Keratinocyte (primary cell): Measurements from ENCODE around the gene CSF3. TPM values are rescaled to one million over a fixed set of nuclear protein-coding genes. Genes with fewer than 3 reads are reported as not detected.

Source experiments
- DNase-seq: peaks from one replicate; pipeline ENCODE4 v3.0.0-alpha.2; 2011; ENCODE audit warnings: low read depth, missing footprints, low spot score
- FAIRE-seq: peaks from 2 replicates; lab custom pipeline; 2011; peaks lifted over from hg19 to GRCh38; lab: Jason Lieb, UNC
- H2AFZ ChIP-seq: 2 replicates; pipeline ENCODE4 v1.6.0; 2012; ENCODE audit warnings: low read length, control low read depth, inconsistent platforms; ENCODE audit not compliant: control insufficient read depth
- H3K27ac ChIP-seq: 2 replicates; pipeline ENCODE4 v1.5.1; 2011; ENCODE audit warnings: low read length; ENCODE audit not compliant: control insufficient read depth, insufficient read depth
- H3K27me3 ChIP-seq: 3 replicates; pipeline ENCODE4 v1.6.0; 2011; ENCODE audit warnings: low read length; ENCODE audit not compliant: control insufficient read depth, insufficient read depth; ENCODE audit errors: extremely low read depth
- H3K36me3 ChIP-seq, 2 experiments: 2 replicates in 1 of 2; 3 replicates in 1 of 2; pipeline ENCODE4 v1.5.1; 2011; ENCODE audit warnings: low read length in 2 of 2, mild to moderate bottlenecking in 1 of 2; ENCODE audit not compliant: control insufficient read depth in 2 of 2, insufficient read depth in 2 of 2; ENCODE audit errors: extremely low read depth in 1 of 2
- H3K4me1 ChIP-seq: 3 replicates; pipeline ENCODE4 v1.5.1; 2011; ENCODE audit warnings: low read length; ENCODE audit not compliant: control insufficient read depth, insufficient read depth; ENCODE audit errors: extremely low read depth
- H3K4me2 ChIP-seq: 3 replicates; pipeline ENCODE4 v1.6.0; 2011; ENCODE audit warnings: low read depth, low read length; ENCODE audit not compliant: control insufficient read depth, insufficient read depth; ENCODE audit errors: extremely low read depth
- H3K4me3 ChIP-seq, 3 experiments: fragments of 200-600 bp in 1 of 3; sonication (generic) in 1 of 3; 2 replicates in 2 of 3; 3 replicates in 1 of 3; pipeline ENCODE4 v1.5.1; 2011 to 2016; ENCODE audit warnings: low read length in 3 of 3, mild to moderate bottlenecking in 3 of 3, control low read depth in 2 of 3, inconsistent platforms in 1 of 3, low read depth in 1 of 3, mixed read lengths in 1 of 3, mixed run types in 1 of 3, moderate library complexity in 1 of 3; ENCODE audit not compliant: control insufficient read depth in 2 of 3, insufficient read depth in 2 of 3; ENCODE audit errors: extremely low read depth in 1 of 3
- H3K79me2 ChIP-seq: 2 replicates; pipeline ENCODE4 v1.6.0; 2012; ENCODE audit warnings: low read length; ENCODE audit not compliant: control insufficient read depth, insufficient read depth
- H3K9ac ChIP-seq: 3 replicates; pipeline ENCODE4 v1.6.0; 2011; ENCODE audit warnings: low read length; ENCODE audit not compliant: control insufficient read depth, insufficient read depth; ENCODE audit errors: extremely low read depth
- H3K9me1 ChIP-seq: 3 replicates; pipeline ENCODE4 v1.6.0; 2011; ENCODE audit warnings: low read length; ENCODE audit not compliant: control insufficient read depth, insufficient read depth; ENCODE audit errors: extremely low read depth
- H3K9me3 ChIP-seq: 2 replicates; pipeline ENCODE4 v1.5.1; 2012; ENCODE audit warnings: low read depth, low read length; ENCODE audit not compliant: control insufficient read depth
- H4K20me1 ChIP-seq: 3 replicates; pipeline ENCODE4 v1.6.0; 2011; ENCODE audit warnings: low read length; ENCODE audit not compliant: control insufficient read depth, insufficient read depth; ENCODE audit errors: extremely low read depth
- EZH2 ChIP-seq: IDR thresholded peaks from one replicate; pipeline ENCODE4 v1.6.1; 2012; ENCODE audit warnings: inconsistent platforms, mild to moderate bottlenecking, low read length, moderate library complexity
- dilution Hi-C: fragments of 300-500 bp; cut with MboI; formaldehyde crosslinking; loops from one replicate; pipeline ENCODE4 v1.7.0; 2020; ENCODE audit warnings: low sequenced_read_pairs; ENCODE audit not compliant: extremely low pct_ligation_motif_present
- polyA plus RNA-seq, 5 experiments: library from polyadenylated mRNA; depleted of rRNA in 3 of 5; stranded (reverse) in 3 of 5; stranded (forward) in 1 of 5; unstranded in 1 of 5; fragments of >200 nt; gene quantifications; 1 replicate in 1 of 5; 2 replicates in 3 of 5; 3 replicates in 1 of 5; pipeline versions ENCODE4 v1.2.1 to v1.2.3, GENCODE V29; 2011 to 2012; ENCODE audit warnings: missing spikeins in 2 of 5, low read depth in 1 of 5, low replicate concordance in 1 of 5
- TF ChIP-seq, protein P1 (sequence below), 3 experiments: IDR thresholded peaks in 1 of 3; conservative IDR thresholded peaks in 1 of 3; optimal IDR thresholded peaks in 1 of 3; 2 replicates in 2 of 3; 3 replicates in 1 of 3; pipeline versions ENCODE3 to v1.5.1; 2011; ENCODE audit warnings: low read length in 3 of 3, mild to moderate bottlenecking in 3 of 3, moderate library complexity in 2 of 3, control low read depth in 1 of 3, inconsistent platforms in 1 of 3; ENCODE audit not compliant: insufficient read depth in 2 of 3; ENCODE audit errors: extremely low read depth in 1 of 3

The CSF3 gene
- polyA plus RNA-seq, 1 donor (not counting 4 experiments of a cell fraction or from before 2014, with no cell fraction given) = 0.76 TPM

DNA sequence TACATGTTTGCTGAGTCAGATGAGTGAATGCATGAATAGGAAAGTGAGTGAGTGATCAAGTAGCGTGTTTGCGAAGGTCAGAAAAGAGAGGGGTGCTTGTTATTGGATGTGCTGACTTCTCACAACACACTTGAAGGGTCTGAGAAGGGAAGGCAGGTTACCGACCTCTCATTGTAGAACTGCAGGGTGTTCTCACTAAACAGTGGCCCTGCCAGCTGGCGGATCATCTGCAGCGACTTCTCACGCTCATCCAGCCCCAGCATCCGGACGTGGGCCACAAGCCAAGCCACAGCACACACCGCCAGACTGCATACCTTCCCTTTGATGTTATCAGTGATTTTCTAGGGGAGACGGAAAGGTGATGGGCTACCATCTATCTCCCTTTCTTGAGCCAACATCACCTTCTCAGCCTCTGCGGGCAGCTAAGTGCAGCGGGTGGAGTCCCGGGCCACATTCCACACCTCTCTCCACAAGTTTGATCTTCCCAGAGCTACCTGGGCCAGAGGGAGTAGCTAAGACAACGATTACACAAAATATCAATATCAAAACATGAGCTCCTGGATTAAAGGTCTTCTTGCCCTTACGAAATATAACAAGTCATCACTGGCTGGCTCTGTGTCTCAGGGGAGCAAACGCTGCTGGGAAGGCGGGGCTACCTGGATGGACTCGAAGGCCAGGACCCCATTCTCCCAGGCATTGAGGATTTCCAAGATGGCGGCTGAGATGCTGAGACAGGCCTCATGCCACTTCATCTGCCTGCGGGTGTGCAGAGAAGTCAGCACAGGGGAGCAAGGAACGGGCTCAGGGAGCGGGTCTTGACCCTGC is 11.0 kb downstream of the CSF3 start:
- peaks cover 2% of the 10 kb centered on the region for H3K9me1 ChIP-seq
- no peaks in the 10 kb centered on the region for H3K9me3 ChIP-seq
- H3K27ac ChIP-seq = peak overlapping the region; percentile 74
- peak overlapping the region; percentile 58 for H3K4me2 ChIP-seq
- TF ChIP-seq EZH2 = no peak
- TF ChIP-seq, protein P1, sequence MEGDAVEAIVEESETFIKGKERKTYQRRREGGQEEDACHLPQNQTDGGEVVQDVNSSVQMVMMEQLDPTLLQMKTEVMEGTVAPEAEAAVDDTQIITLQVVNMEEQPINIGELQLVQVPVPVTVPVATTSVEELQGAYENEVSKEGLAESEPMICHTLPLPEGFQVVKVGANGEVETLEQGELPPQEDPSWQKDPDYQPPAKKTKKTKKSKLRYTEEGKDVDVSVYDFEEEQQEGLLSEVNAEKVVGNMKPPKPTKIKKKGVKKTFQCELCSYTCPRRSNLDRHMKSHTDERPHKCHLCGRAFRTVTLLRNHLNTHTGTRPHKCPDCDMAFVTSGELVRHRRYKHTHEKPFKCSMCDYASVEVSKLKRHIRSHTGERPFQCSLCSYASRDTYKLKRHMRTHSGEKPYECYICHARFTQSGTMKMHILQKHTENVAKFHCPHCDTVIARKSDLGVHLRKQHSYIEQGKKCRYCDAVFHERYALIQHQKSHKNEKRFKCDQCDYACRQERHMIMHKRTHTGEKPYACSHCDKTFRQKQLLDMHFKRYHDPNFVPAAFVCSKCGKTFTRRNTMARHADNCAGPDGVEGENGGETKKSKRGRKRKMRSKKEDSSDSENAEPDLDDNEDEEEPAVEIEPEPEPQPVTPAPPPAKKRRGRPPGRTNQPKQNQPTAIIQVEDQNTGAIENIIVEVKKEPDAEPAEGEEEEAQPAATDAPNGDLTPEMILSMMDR (optimal IDR thresholded peaks at IDR 0.05 in 1 of 3, IDR thresholded peaks at IDR 0.05 in 1 of 3, conservative IDR thresholded peaks at IDR 0.05 in 1 of 3; ENCODE audit: extremely low read depth in 1 of 3, insufficient read depth in 2 of 3, low read length in 3 of 3) = no peak
- peak overlapping the region; percentile 39 for H2AFZ ChIP-seq
- H3K27me3 ChIP-seq = no peaks in the 10 kb centered on the region
- H3K4me3 ChIP-seq = peak overlapping the region in 1 of 3 experiments; percentile 11
- no peaks in the 10 kb centered on the region for H3K79me2 ChIP-seq
- H3K36me3 ChIP-seq = peaks cover 15 to 52% of the 10 kb centered on the region in 2 experiments
- DNase-seq = peak; percentile 72
- peak; percentile 90 for FAIRE-seq
- peaks cover 63% of the 10 kb centered on the region for H3K4me1 ChIP-seq
- peak overlapping the region; percentile 38 for H3K9ac ChIP-seq
- dilution Hi-C loops = no loop called here
- H4K20me1 ChIP-seq = no peaks in the 10 kb centered on the region

GRCh38 chr17:40026816-40027613 is 11.8 kb downstream of the CSF3 start:
- Histone ChIP-seq H3K27me3 (no peaks in the 10 kb centered on the region), H3K4me3 (peak overlapping the region in 1 of 3 experiments; percentile 11), H3K9ac (peak overlapping the region; percentile 38), H3K9me3 (no peaks in the 10 kb centered on the region), H3K4me1 (peaks cover 63% of the 10 kb centered on the region), H3K4me2 (peak overlapping the region; percentile 58), H4K20me1 (no peaks in the 10 kb centered on the region), H3K79me2 (no peaks in the 10 kb centered on the region), H2AFZ (peak overlapping the region; percentile 39), H3K9me1 (peaks cover 2% of the 10 kb centered on the region), H3K36me3 (peaks cover 18 to 57% of the 10 kb centered on the region in 2 experiments), H3K27ac (peak overlapping the region; percentile 74)
- no peak for TF ChIP-seq EZH2
- TF ChIP-seq, protein P1 (optimal IDR thresholded peaks at IDR 0.05 in 1 of 3, IDR thresholded peaks at IDR 0.05 in 1 of 3, conservative IDR thresholded peaks at IDR 0.05 in 1 of 3; ENCODE audit: extremely low read depth in 1 of 3, insufficient read depth in 2 of 3, low read length in 3 of 3) = peak; percentile 88 to 97 (median 96)
- FAIRE-seq (peak; percentile 70), DNase-seq (peak; percentile 65)
- dilution Hi-C loops = no loop called here
